Lung (tissue), 12 donors: ENCODE measurements around the gene C1RL. TPM values are rescaled to one million over a fixed set of nuclear protein-coding genes. Genes with fewer than 3 reads are reported as not detected.

Experiments used
- ATAC-seq: fragments of 200-7000 bp; cut with Tn5 transposase; one replicate; pipeline ENCODE4 v1.9.1; 2020; ENCODE audit warnings: moderate number of reproducible peaks; ENCODE audit not compliant: insufficient read depth, low FRiP score
- DNase-seq, 3 donors: peaks; one replicate each; pipeline ENCODE4 v3.0.0-alpha.2; 2013 to 2017
- H3K27ac ChIP-seq, 2 donors: one replicate each; pipeline ENCODE4 v1.5.1; 2013; ENCODE audit warnings: mild to moderate bottlenecking in 2 of 2, moderate library complexity in 2 of 2, control low read depth in 1 of 2, inconsistent platforms in 1 of 2, low read depth in 1 of 2, low read length in 1 of 2
- H3K27me3 ChIP-seq, 3 donors: one replicate each; pipeline ENCODE4 v1.5.1; 2013; ENCODE audit warnings: low read length in 2 of 3; ENCODE audit not compliant: control insufficient read depth in 3 of 3, insufficient read depth in 3 of 3
- H3K36me3 ChIP-seq, 4 donors: one replicate each; pipeline ENCODE4 v1.5.1; 2013; ENCODE audit warnings: low read length in 4 of 4, mild to moderate bottlenecking in 1 of 4, moderate library complexity in 1 of 4; ENCODE audit not compliant: control insufficient read depth in 4 of 4, insufficient read depth in 4 of 4
- H3K4me1 ChIP-seq, 5 donors: one replicate each; pipeline ENCODE4 v1.5.1; 2013; ENCODE audit warnings: low read length in 5 of 5, mild to moderate bottlenecking in 2 of 5, moderate library complexity in 1 of 5; ENCODE audit not compliant: control insufficient read depth in 5 of 5, insufficient read depth in 5 of 5
- H3K4me3 ChIP-seq: one replicate; pipeline ENCODE4 v1.5.1; 2013; ENCODE audit warnings: mild to moderate bottlenecking, control low read depth, moderate library complexity
- H3K9ac ChIP-seq, 2 donors: one replicate each; pipeline ENCODE4 v1.5.1; 2013; ENCODE audit warnings: low read length in 2 of 2, control low read depth in 1 of 2; ENCODE audit not compliant: insufficient read depth in 1 of 2
- H3K9me3 ChIP-seq, 4 donors: one replicate each; pipeline ENCODE4 v1.5.1; 2013; ENCODE audit warnings: low read length in 3 of 4, mild to moderate bottlenecking in 1 of 4, moderate library complexity in 1 of 4; ENCODE audit not compliant: control insufficient read depth in 4 of 4, insufficient read depth in 3 of 4
- CTCF ChIP-seq: IDR thresholded peaks from 2 replicates; pipeline ENCODE4 v1.5.1; 2012; ENCODE audit warnings: mild to moderate bottlenecking; ENCODE audit errors: control extremely low read depth, extremely low read depth
- WGBS, 2 donors: extraction: QIAGEN DNeasy Blood & Tissue Kit; methylation state at CpG; one replicate each; pipeline ENCODE4 v1.1.7; 2013; 5-methylcytosine and 5-hydroxymethylcytosine counted together
- polyA plus RNA-seq, 2 donors: library from polyadenylated mRNA; stranded (reverse); fragments of 200-250 nt; gene quantifications; one replicate each; pipeline ENCODE4 v1.2.1, GENCODE V29; 2013
- total RNA-seq, 2 donors: library from RNA; depleted of rRNA in 1 of 2; stranded (reverse); fragments of >200 nt in 1 of 2; gene quantifications; one replicate each; pipeline ENCODE4 v1.2.1, GENCODE V29; 2014 to 2021
- donor health status: control.
- donor health status: control.
- donor health status: Bipolar disorder and iron deficiency.
- donor health status: healthy.
- donor health status: DM: yes; HTN: yes; CAD: no.

The C1RL gene
- total and polyA plus RNA-seq, 4 donors, result 60.5 to 116 (median 86.5) TPM

- no peaks in the 10 kb centered on the region for H3K27me3 ChIP-seq
- ATAC-seq (no peak), DNase-seq (peak in 2 of 3 donors; percentile 56 to 64)
- peaks cover 0 to 22% (median 13%) of the 10 kb centered on the region in 4 donors for H3K36me3 ChIP-seq
- peaks cover 0 to 3% (median 0%) of the 10 kb centered on the region in 4 donors for H3K9me3 ChIP-seq
- H3K4me3 ChIP-seq, result no peak overlapping the region
- H3K9ac ChIP-seq, result no peak overlapping the region
- peaks cover 0 to 2% (median 0%) of the 10 kb centered on the region in 5 donors for H3K4me1 ChIP-seq
- TF ChIP-seq CTCF, result no peak
- no peak overlapping the region for H3K27ac ChIP-seq
- WGBS, 2 donors, result 54 to 66% methylated on average over 11 of the region's 11 CpGs
Measured at GRCh38 chr12:7144414-7145120, 35.6 kb upstream of the C1RL start.

DNA sequence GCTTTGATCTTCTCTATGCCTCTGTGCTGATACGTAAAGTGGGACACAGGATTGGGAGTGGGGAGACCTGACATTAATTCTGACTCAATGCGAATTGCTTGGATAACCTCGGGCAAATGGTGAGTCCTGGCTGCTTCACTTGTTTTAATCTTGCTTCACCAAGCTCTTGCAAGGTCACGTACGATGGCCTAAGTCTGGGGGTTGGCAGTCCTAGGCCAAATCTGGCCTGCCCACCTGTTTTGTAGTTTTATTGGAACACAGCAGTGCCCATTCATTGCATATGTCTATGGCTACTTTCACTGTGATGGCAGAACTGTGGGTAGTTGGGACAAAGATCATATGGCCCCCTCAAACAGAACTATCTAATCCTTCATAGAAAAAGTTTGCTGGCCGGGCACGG is 34.5 kb upstream of the C1RL start:
- H3K27me3 ChIP-seq, result no peaks in the 10 kb centered on the region
- no peak for TF ChIP-seq CTCF
- ATAC-seq, result no peak
- peaks cover 0 to 2% (median 0%) of the 10 kb centered on the region in 5 donors for H3K4me1 ChIP-seq
- DNase-seq, result no peak
- H3K4me3 ChIP-seq, result no peak overlapping the region
- H3K36me3 ChIP-seq, result peaks cover 0 to 14% (median 6%) of the 10 kb centered on the region in 4 donors
- no peak overlapping the region for H3K27ac ChIP-seq
- peaks cover 0 to 3% (median 0%) of the 10 kb centered on the region in 4 donors for H3K9me3 ChIP-seq
- H3K9ac ChIP-seq, result no peak overlapping the region
- 95% methylated on average over 7 of the region's 7 CpGs for WGBS, 2 donors

DNA sequence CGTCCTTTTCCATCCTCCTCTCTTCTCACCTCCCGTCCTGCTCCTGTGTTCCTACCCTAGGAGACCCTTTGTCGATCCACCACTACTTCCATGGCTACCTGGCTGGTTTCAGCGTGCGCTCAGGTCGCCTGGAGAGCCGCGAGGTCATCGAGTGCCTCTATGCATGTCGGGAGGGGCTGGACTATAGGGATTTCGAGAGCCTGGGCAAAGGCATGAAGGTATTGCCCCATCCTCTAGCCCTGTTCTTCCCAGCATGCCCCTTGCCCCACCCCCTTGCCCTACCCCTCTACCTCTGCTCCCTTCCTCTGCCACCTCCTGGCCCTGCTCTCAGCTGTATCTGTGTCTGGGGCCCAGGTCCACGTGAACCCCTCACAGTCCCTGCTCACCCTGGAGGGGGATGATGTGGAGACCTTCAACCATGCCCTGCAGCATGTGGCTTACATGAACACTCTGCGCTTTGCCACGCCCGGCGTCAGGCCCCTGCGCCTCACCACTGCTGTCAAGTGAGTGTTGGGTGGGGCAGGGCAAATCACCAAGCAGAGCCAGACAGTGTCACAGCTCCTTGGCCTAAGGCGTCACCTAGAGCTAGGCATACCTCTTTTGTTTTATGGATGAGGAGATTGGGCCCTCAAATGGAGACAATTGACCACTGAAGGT is 33.9 kb upstream of the C1RL start:
- H3K9me3 ChIP-seq, result peaks cover 0 to 3% (median 0%) of the 10 kb centered on the region in 4 donors
- peaks cover 0 to 2% (median 0%) of the 10 kb centered on the region in 5 donors for H3K4me1 ChIP-seq
- DNase-seq, result no peak
- H3K4me3 ChIP-seq, result no peak overlapping the region
- TF ChIP-seq CTCF, result no peak
- H3K27ac ChIP-seq, result no peak overlapping the region
- no peaks in the 10 kb centered on the region for H3K27me3 ChIP-seq
- H3K36me3 ChIP-seq, result peaks cover 0 to 11% (median 6%) of the 10 kb centered on the region in 4 donors
- 91 to 96% methylated on average over 18 of the region's 18 CpGs for WGBS, 2 donors
- no peak for ATAC-seq
- no peak overlapping the region for H3K9ac ChIP-seq
